ENCODE data around the gene CCDC106. TPM values are rescaled to one million over a fixed set of nuclear protein-coding genes. Genes with fewer than 3 reads are reported as not detected.

CCDC106 gene
- polyA plus RNA-seq, 1 donor (not counting 4 experiments of a cell fraction or from before 2014, with no cell fraction given): 3.1 TPM

DNA sequence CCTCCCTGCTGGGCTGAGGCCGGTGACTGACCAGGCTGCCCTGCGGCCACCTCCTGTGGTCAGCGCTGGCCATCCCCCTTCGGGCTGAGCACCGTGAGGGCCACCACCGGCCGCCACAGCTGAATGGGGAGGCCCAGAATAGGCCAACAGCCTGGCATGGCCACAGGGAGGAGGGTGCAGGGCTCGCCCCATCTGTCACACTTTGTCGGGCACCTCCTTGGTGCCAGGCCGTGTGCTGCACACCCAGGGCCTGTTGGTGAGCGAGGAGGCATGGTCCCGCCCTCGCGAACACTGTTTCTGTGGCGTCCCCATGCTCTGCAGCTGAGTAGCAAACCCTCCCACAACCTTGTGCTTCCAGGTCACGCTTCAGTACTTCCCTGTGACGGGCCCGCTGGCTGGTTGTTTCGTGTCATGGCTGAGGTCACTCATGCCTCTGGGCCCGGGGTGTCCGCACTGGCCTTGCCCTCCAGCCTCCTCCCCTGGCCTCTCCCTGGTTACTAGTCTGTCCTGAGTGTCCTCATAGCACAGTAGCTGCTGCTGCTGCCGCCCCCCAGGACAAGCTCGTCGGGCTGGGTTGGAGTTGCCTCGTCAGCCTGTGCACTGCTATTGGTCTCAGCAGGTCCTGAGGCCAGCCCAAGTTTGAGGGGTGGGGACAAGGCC is 42.2 kb downstream of the CCDC106 start:
- Histone ChIP-seq H3K4me1 (ENCODE audit: control insufficient read depth, extremely low read depth, insufficient read depth, low read length) (no peaks in the 10 kb centered on the region), H3K36me3 (ENCODE audit: control insufficient read depth in 2 of 2, extremely low read depth in 1 of 2, insufficient read depth in 2 of 2, low read length in 2 of 2) (peaks cover 19 to 34% of the 10 kb centered on the region in 2 experiments), H2AFZ (ENCODE audit: control insufficient read depth, low read length) (no peak overlapping the region), H3K9me3 (ENCODE audit: control insufficient read depth, low read depth, low read length) (no peaks in the 10 kb centered on the region), H3K27me3 (ENCODE audit: control insufficient read depth, extremely low read depth, insufficient read depth, low read length) (no peaks in the 10 kb centered on the region), H3K4me2 (ENCODE audit: control insufficient read depth, extremely low read depth, insufficient read depth, low read depth, low read length) (no peak overlapping the region), H3K27ac (ENCODE audit: control insufficient read depth, insufficient read depth, low read length) (no peak overlapping the region), H3K9me1 (ENCODE audit: control insufficient read depth, extremely low read depth, insufficient read depth, low read length) (no peaks in the 10 kb centered on the region), H3K4me3 (ENCODE audit: control insufficient read depth in 2 of 3, extremely low read depth in 1 of 3, insufficient read depth in 2 of 3, low read depth in 1 of 3, low read length in 3 of 3) (no peak overlapping the region), H3K79me2 (ENCODE audit: control insufficient read depth, insufficient read depth, low read length) (peaks cover 26% of the 10 kb centered on the region), H4K20me1 (ENCODE audit: control insufficient read depth, extremely low read depth, insufficient read depth, low read length) (no peaks in the 10 kb centered on the region), H3K9ac (ENCODE audit: control insufficient read depth, extremely low read depth, insufficient read depth, low read length) (no peak overlapping the region)
- FAIRE-seq (no peak), DNase-seq (ENCODE audit: low read depth, low spot score) (no peak)
- dilution Hi-C loops (cut with MboI; ENCODE audit: extremely low pct_ligation_motif_present, low sequenced_read_pairs): no loop called here
- TF ChIP-seq CTCF (optimal IDR thresholded peaks at IDR 0.05 in 1 of 3, IDR thresholded peaks at IDR 0.05 in 1 of 3, conservative IDR thresholded peaks at IDR 0.05 in 1 of 3; ENCODE audit: extremely low read depth in 1 of 3, insufficient read depth in 2 of 3, low read length in 3 of 3) (no peak), EZH2 (IDR thresholded peaks at IDR 0.05; ENCODE audit: low read length) (no peak)

DNA sequence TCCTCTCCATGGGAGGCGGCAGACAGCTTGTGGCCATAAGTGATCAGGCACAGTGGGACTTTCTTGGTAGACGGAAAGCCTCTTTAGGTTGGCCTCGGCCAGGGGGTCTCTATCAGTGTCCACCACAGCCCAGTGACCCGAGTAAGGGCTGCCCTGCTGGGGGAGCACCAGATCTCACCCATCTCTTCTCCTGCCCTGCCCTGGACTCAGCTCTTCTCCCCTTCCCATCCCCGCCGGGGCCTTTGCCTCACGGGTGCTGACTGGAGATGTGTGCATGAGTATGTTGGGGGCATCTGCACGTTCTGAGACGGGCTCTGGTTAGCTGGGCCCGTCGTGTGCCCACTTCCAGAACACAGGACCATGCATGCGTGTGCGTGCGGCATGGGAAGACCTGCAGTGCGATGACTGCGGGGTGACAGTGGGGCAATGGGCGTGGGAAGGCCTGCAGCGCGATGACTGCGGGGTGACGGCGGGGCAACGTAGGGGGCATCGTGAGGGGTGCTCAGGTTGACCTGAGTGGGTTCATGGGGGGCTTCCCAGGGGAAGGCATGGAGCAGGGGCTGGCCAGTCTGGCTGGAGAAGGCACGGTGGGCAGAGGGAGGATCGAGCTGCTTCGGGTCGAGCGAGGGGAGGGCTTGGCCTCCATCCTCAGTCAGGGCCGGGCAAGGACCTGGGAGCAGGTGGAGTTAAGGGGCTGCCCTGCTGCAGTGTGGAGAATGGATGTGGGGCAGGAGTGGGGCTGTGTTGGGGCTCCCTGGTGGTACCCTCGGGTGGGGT is 42.9 kb downstream of the CCDC106 start:
- Histone ChIP-seq H3K9ac (ENCODE audit: control insufficient read depth, extremely low read depth, insufficient read depth, low read length) (no peak overlapping the region), H3K9me1 (ENCODE audit: control insufficient read depth, extremely low read depth, insufficient read depth, low read length) (no peaks in the 10 kb centered on the region), H4K20me1 (ENCODE audit: control insufficient read depth, extremely low read depth, insufficient read depth, low read length) (no peaks in the 10 kb centered on the region), H3K4me3 (ENCODE audit: control insufficient read depth in 2 of 3, extremely low read depth in 1 of 3, insufficient read depth in 2 of 3, low read depth in 1 of 3, low read length in 3 of 3) (no peak overlapping the region), H3K27me3 (ENCODE audit: control insufficient read depth, extremely low read depth, insufficient read depth, low read length) (no peaks in the 10 kb centered on the region), H3K4me1 (ENCODE audit: control insufficient read depth, extremely low read depth, insufficient read depth, low read length) (no peaks in the 10 kb centered on the region), H3K4me2 (ENCODE audit: control insufficient read depth, extremely low read depth, insufficient read depth, low read depth, low read length) (no peak overlapping the region), H3K27ac (ENCODE audit: control insufficient read depth, insufficient read depth, low read length) (no peak overlapping the region), H3K9me3 (ENCODE audit: control insufficient read depth, low read depth, low read length) (no peaks in the 10 kb centered on the region), H3K79me2 (ENCODE audit: control insufficient read depth, insufficient read depth, low read length) (peaks cover 19% of the 10 kb centered on the region), H3K36me3 (ENCODE audit: control insufficient read depth in 2 of 2, extremely low read depth in 1 of 2, insufficient read depth in 2 of 2, low read length in 2 of 2) (peaks cover 11 to 33% of the 10 kb centered on the region in 2 experiments), H2AFZ (ENCODE audit: control insufficient read depth, low read length) (no peak overlapping the region)
- no peak for TF ChIP-seq CTCF (optimal IDR thresholded peaks at IDR 0.05 in 1 of 3, IDR thresholded peaks at IDR 0.05 in 1 of 3, conservative IDR thresholded peaks at IDR 0.05 in 1 of 3; ENCODE audit: extremely low read depth in 1 of 3, insufficient read depth in 2 of 3, low read length in 3 of 3)
- TF ChIP-seq EZH2 (IDR thresholded peaks at IDR 0.05; ENCODE audit: low read length): no peak
- FAIRE-seq (no peak), DNase-seq (ENCODE audit: low read depth, low spot score) (no peak)
- dilution Hi-C loops (cut with MboI; ENCODE audit: extremely low pct_ligation_motif_present, low sequenced_read_pairs): no loop called here

Data from keratinocyte (primary cell).